HEK293 (cell line): ENCODE measurements around the gene STPG2.

ENCODE experiments used
- SETDB1 ChIP-seq: IDR thresholded peaks from one replicate; pipeline ENCODE4 v1.6.1; 2017; ENCODE audit warnings: mild to moderate bottlenecking, low read length, moderate library complexity, mixed read lengths; ENCODE audit not compliant: insufficient read length
- SP2 ChIP-seq: fragments of 450-650 bp; formaldehyde crosslinking; IDR thresholded peaks from 2 replicates; pipeline ENCODE4 v1.5.1; 2016; ENCODE audit warnings: missing biosample characterization, missing genetic modification characterization
- ZBTB20 ChIP-seq: fragments of 450-650 bp; formaldehyde crosslinking; IDR thresholded peaks from 2 replicates; pipeline ENCODE4 v1.5.1; 2016; ENCODE audit warnings: missing biosample characterization, missing genetic modification characterization
- ZBTB7A ChIP-seq: fragments of 450-650 bp; formaldehyde crosslinking; IDR thresholded peaks from 2 replicates; pipeline ENCODE4 v1.5.1; 2016; ENCODE audit warnings: low read depth, missing biosample characterization, missing genetic modification characterization
- ZNF701 ChIP-seq: fragments of 450-650 bp; formaldehyde crosslinking; IDR thresholded peaks from 2 replicates; pipeline ENCODE4 v1.5.1; 2016; ENCODE audit warnings: missing biosample characterization, missing genetic modification characterization
- TF ChIP-seq, protein P1 (sequence below): sonication (generic); formaldehyde crosslinking; IDR thresholded peaks from 2 replicates; pipeline ENCODE4 v1.8.1; 2022; ENCODE audit warnings: mild to moderate bottlenecking, moderate library complexity, missing genetic modification reagents

DNA sequence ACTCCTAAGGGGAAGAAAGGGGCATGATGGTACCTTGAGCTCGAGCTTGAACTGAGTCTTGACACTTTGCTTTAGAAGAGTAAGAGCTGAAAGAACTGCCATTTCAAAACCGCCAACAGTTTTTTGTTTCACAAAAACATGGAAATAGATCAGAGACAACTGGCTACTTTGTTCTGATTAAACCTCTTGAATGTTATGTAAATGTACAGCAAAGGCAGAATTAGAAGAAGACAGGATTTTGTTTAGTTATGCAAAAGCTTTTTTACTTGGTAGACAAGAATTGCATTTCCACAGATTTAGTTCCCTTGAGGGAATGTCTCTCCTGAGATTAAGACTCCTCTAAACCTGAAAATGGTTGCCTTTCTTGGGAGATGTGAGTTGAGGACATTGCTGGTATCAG, 33.3 kb upstream of the STPG2 start:
- TF ChIP-seq SP2 (no peak), ZBTB7A (tag by site-specific recombination) (no peak), ZNF701 (tag by site-specific recombination) (no peak), ZBTB20 (tag by site-specific recombination) (no peak), SETDB1 (no peak)
- TF ChIP-seq, protein P1, sequence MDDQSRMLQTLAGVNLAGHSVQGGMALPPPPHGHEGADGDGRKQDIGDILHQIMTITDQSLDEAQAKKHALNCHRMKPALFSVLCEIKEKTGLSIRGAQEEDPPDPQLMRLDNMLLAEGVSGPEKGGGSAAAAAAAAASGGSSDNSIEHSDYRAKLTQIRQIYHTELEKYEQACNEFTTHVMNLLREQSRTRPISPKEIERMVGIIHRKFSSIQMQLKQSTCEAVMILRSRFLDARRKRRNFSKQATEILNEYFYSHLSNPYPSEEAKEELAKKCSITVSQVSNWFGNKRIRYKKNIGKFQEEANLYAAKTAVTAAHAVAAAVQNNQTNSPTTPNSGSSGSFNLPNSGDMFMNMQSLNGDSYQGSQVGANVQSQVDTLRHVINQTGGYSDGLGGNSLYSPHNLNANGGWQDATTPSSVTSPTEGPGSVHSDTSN (CRISPR knock-in tag) = no peak
